Measurements from ENCODE around the gene DNM3. TPM values are rescaled to one million over a fixed set of nuclear protein-coding genes. Genes with fewer than 3 reads are reported as not detected.

DNM3 gene
- total and polyA plus RNA-seq, 9 of the 15 experiments (the other 6 are each of a cell fraction or from before 2014, with no cell fraction given), result 0.08 to 0.36 (median 0.22) TPM; not detected in 1

- no peak overlapping the region for H3K4me3 ChIP-seq
- no TSS peak for BruUV-seq (replicated peaks)
- no peaks in the 10 kb centered on the region for H3K79me2 ChIP-seq (ENCODE audit: control insufficient read depth, insufficient read depth, low read length)
- TF ChIP-seq MEF2A (IDR thresholded peaks at IDR 0.05; ENCODE audit: control insufficient read depth, low read depth, low read length) (no peak), ZNF184 (CRISPR knock-in tag; IDR thresholded peaks at IDR 0.05) (no peak), SRSF3 (IDR thresholded peaks at IDR 0.05; ENCODE audit: insufficient read depth, low read length) (no peak), CBFB (CRISPR knock-in tag; IDR thresholded peaks at IDR 0.05) (no peak), MAFG (tag; conservative IDR thresholded peaks at IDR 0.05) (no peak), NFYB (IDR thresholded peaks at IDR 0.05; ENCODE audit: extremely low read depth, insufficient read length) (no peak), USF1 (CRISPR knock-in tag; IDR thresholded peaks at IDR 0.05) (no peak), ZBTB17 (CRISPR knock-in tag; IDR thresholded peaks at IDR 0.05) (no peak), NRF1 (conservative IDR thresholded peaks at IDR 0.05 in 1 of 2, IDR thresholded peaks at IDR 0.05 in 1 of 2) (no peak), TAF1 (IDR thresholded peaks at IDR 0.05; ENCODE audit: control insufficient read depth, extremely low read depth, insufficient read depth, low read length, severe bottlenecking) (no peak), GATA2 (CRISPR knock-in tag; IDR thresholded peaks at IDR 0.05) (no peak), L3MBTL2 (IDR thresholded peaks at IDR 0.05) (no peak), ZSCAN32 (CRISPR knock-in tag; IDR thresholded peaks at IDR 0.05) (no peak)
- TF ChIP-seq, protein P1, sequence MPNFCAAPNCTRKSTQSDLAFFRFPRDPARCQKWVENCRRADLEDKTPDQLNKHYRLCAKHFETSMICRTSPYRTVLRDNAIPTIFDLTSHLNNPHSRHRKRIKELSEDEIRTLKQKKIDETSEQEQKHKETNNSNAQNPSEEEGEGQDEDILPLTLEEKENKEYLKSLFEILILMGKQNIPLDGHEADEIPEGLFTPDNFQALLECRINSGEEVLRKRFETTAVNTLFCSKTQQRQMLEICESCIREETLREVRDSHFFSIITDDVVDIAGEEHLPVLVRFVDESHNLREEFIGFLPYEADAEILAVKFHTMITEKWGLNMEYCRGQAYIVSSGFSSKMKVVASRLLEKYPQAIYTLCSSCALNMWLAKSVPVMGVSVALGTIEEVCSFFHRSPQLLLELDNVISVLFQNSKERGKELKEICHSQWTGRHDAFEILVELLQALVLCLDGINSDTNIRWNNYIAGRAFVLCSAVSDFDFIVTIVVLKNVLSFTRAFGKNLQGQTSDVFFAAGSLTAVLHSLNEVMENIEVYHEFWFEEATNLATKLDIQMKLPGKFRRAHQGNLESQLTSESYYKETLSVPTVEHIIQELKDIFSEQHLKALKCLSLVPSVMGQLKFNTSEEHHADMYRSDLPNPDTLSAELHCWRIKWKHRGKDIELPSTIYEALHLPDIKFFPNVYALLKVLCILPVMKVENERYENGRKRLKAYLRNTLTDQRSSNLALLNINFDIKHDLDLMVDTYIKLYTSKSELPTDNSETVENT (CRISPR knock-in tag; IDR thresholded peaks at IDR 0.05), result no peak
- TF ChIP-seq, protein P2, sequence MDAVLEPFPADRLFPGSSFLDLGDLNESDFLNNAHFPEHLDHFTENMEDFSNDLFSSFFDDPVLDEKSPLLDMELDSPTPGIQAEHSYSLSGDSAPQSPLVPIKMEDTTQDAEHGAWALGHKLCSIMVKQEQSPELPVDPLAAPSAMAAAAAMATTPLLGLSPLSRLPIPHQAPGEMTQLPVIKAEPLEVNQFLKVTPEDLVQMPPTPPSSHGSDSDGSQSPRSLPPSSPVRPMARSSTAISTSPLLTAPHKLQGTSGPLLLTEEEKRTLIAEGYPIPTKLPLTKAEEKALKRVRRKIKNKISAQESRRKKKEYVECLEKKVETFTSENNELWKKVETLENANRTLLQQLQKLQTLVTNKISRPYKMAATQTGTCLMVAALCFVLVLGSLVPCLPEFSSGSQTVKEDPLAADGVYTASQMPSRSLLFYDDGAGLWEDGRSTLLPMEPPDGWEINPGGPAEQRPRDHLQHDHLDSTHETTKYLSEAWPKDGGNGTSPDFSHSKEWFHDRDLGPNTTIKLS (IDR thresholded peaks at IDR 0.05; ENCODE audit: borderline replicate concordance, low read depth), result no peak
- no peak overlapping the region for H3K9ac ChIP-seq (ENCODE audit: insufficient read depth in 1 of 2, low read depth in 2 of 2, low read length in 2 of 2)
- intact Hi-C loops (cut with micrococcal nuclease) (no loop called here), in situ Hi-C loops (cut with MboI) (no loop called here)
- H3K9me3 ChIP-seq (replicated peaks; ENCODE audit: control insufficient read depth, insufficient read depth, low read depth, low read length), result no peaks in the 10 kb centered on the region
- FAIRE-seq (no peak), DNase-seq (ENCODE audit: extremely low read depth in 1 of 4, low spot score in 3 of 4) (no peak), ATAC-seq (no peak)
- H3K4me2 ChIP-seq (ENCODE audit: insufficient read depth, low read length), result no peak overlapping the region
- ChIA-PET CTCF (ENCODE audit: low intra/inter-chr PET ratio) (no interaction called here), POLR2A (no interaction called here)
- no peaks in the 10 kb centered on the region for H3K4me1 ChIP-seq (replicated peaks in 1 of 2; ENCODE audit: control insufficient read depth in 2 of 2, insufficient read depth in 2 of 2, low read length in 2 of 2)
- WGBS (ENCODE audit: insufficient coverage, low coverage, missing lambda C conversion rate), result 0% methylated on average over 5 of the region's 5 CpGs
- no peak overlapping the region for H3K27ac ChIP-seq (ENCODE audit: extremely low read depth, low read depth, low read length)
- peaks cover 3 to 9% of the 10 kb centered on the region in 2 experiments; a peak in 3 of 5 replicates for H3K27me3 ChIP-seq (ENCODE audit: control insufficient read depth in 2 of 2, insufficient read depth in 2 of 2, low read length in 2 of 2)
- no peaks in the 10 kb centered on the region for H3K9me1 ChIP-seq (ENCODE audit: control insufficient read depth, insufficient read depth, low read length)
- H2AFZ ChIP-seq (ENCODE audit: low read depth, low read length), result no peak overlapping the region
- H4K20me1 ChIP-seq (replicated peaks; ENCODE audit: control insufficient read depth, insufficient read depth, low read length), result no peaks in the 10 kb centered on the region
- no peaks in the 10 kb centered on the region for H3K36me3 ChIP-seq (ENCODE audit: control insufficient read depth, insufficient read depth, low read length)
Observed at GRCh38 chr1:171899838-171900237, 58.5 kb downstream of the DNM3 start.
